Measurements from ENCODE around the gene RHOA. TPM values are rescaled to one million over a fixed set of nuclear protein-coding genes. Genes with fewer than 3 reads are reported as not detected.
"Not testable (repeated sequence)": the region's sequence is repeated elsewhere in the genome, so short reads cannot be mapped to it uniquely, and the experiment has no call there.

The RHOA gene
- total and polyA plus RNA-seq, 4 donors: 144 to 169 (median 160) TPM

DNA sequence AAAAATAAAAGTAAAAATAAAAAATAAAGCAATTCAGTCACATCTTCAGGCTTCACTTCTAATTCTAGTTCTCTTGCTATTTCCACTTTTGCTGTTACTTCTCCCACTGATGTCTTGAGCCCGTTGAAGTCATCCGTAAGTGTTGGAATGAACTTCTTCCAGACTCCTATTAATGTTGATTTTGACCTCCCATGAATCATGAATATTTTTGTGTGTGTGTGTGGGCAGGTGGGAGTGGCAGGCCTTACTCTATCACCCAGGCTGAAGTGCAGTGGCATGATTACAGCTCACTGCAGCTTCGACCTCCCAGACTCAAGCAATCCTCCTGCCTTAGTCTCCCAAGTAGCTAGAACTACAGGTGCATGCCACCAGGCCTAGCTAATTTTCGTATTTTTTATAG, 82.6 kb downstream of the RHOA start:
- no peak overlapping the region for H3K27ac ChIP-seq (ENCODE audit: low read depth in 1 of 2, low read length in 2 of 2)
- WGBS: 90% methylated on average over 4 of the region's 4 CpGs
- no peaks in the 10 kb centered on the region for H3K9me3 ChIP-seq (ENCODE audit: control insufficient read depth in 4 of 4, low read length in 3 of 4)
- TF ChIP-seq FOXA1 (IDR thresholded peaks at IDR 0.05): no peak
- H3K4me3 ChIP-seq (ENCODE audit: low read depth in 1 of 3, low read length in 3 of 3): no peak overlapping the region
- H3K9ac ChIP-seq (ENCODE audit: low read depth in 1 of 2, low read length in 2 of 2): no peak overlapping the region
- DNase-seq (ENCODE audit: low spot score): no peak
- H3K4me1 ChIP-seq (ENCODE audit: control insufficient read depth in 4 of 4, insufficient read depth in 4 of 4, low read length in 3 of 4): no peaks in the 10 kb centered on the region
- no peaks in the 10 kb centered on the region for H3K27me3 ChIP-seq (ENCODE audit: control insufficient read depth in 4 of 4, insufficient read depth in 4 of 4, low read length in 3 of 4)
- peaks cover 25 to 55% (median 43%) of the 10 kb centered on the region in 4 donors for H3K36me3 ChIP-seq (ENCODE audit: control insufficient read depth in 4 of 4, insufficient read depth in 3 of 4, low read depth in 1 of 4, low read length in 3 of 4)

GRCh38 chr3:49328350-49328749, 83.4 kb downstream of the RHOA start:
- peaks cover 22 to 57% (median 46%) of the 10 kb centered on the region in 4 donors for H3K36me3 ChIP-seq (ENCODE audit: control insufficient read depth in 4 of 4, insufficient read depth in 3 of 4, low read depth in 1 of 4, low read length in 3 of 4)
- H3K4me3 ChIP-seq (ENCODE audit: low read depth in 1 of 3, low read length in 3 of 3); H3K27me3 ChIP-seq (ENCODE audit: control insufficient read depth in 4 of 4, insufficient read depth in 4 of 4, low read length in 3 of 4); H3K9ac ChIP-seq (ENCODE audit: low read depth in 1 of 2, low read length in 2 of 2); DNase-seq (ENCODE audit: low spot score); H3K4me1 ChIP-seq (ENCODE audit: control insufficient read depth in 4 of 4, insufficient read depth in 4 of 4, low read length in 3 of 4); H3K27ac ChIP-seq (ENCODE audit: low read depth in 1 of 2, low read length in 2 of 2); H3K9me3 ChIP-seq (ENCODE audit: control insufficient read depth in 4 of 4, low read length in 3 of 4): not testable (repeated sequence)
- 94% methylated on average over 2 of the region's 2 CpGs for WGBS

DNA sequence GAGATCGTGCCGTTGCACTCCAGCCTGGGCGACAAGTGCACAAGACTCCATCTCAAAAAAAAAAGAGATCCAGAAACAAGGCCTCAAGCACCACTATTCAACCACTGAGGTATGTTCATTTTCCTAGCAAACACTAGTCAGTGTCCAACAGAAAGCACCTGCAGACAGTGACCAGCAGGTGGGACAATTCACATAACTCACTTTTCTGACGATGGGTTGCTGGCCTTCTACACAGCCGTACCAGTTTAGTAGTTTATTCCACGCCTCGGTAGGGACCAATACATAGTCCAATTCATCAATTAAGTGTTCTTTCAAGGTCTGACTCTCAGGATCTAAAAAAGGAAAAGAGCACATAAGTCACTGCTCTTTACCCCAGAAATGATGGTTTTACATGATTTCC, 84.3 kb downstream of the RHOA start:
- Histone ChIP-seq H3K27me3 (ENCODE audit: control insufficient read depth in 4 of 4, insufficient read depth in 4 of 4, low read length in 3 of 4) (no peaks in the 10 kb centered on the region), H3K27ac (ENCODE audit: low read depth in 1 of 2, low read length in 2 of 2) (no peak overlapping the region), H3K9ac (ENCODE audit: low read depth in 1 of 2, low read length in 2 of 2) (no peak overlapping the region), H3K9me3 (ENCODE audit: control insufficient read depth in 4 of 4, low read length in 3 of 4) (no peaks in the 10 kb centered on the region), H3K4me1 (ENCODE audit: control insufficient read depth in 4 of 4, insufficient read depth in 4 of 4, low read length in 3 of 4) (no peaks in the 10 kb centered on the region), H3K36me3 (ENCODE audit: control insufficient read depth in 4 of 4, insufficient read depth in 3 of 4, low read depth in 1 of 4, low read length in 3 of 4) (peaks cover 23 to 52% (median 42%) of the 10 kb centered on the region in 4 donors), H3K4me3 (ENCODE audit: low read depth in 1 of 3, low read length in 3 of 3) (no peak overlapping the region)
- TF ChIP-seq RAD21 (IDR thresholded peaks at IDR 0.05) (peak; percentile 54 to 81), SP1 (IDR thresholded peaks at IDR 0.05) (no peak), CTCF (IDR thresholded peaks at IDR 0.05; ENCODE audit: low read depth, low read length, missing input control) (peak; percentile 50), NR2F2 (IDR thresholded peaks at IDR 0.05) (no peak), GABPA (IDR thresholded peaks at IDR 0.05 in 1 of 2, conservative IDR thresholded peaks at IDR 0.05 in 1 of 2) (no peak), ZBTB33 (IDR thresholded peaks at IDR 0.05) (no peak), FOXA2 (IDR thresholded peaks at IDR 0.05) (no peak), HNF4A (conservative IDR thresholded peaks at IDR 0.05) (no peak), YY1 (IDR thresholded peaks at IDR 0.05) (no peak), TAF1 (conservative IDR thresholded peaks at IDR 0.05) (no peak), FOXA1 (IDR thresholded peaks at IDR 0.05) (no peak), HNF4G (IDR thresholded peaks at IDR 0.05) (no peak), RXRA (IDR thresholded peaks at IDR 0.05) (no peak), JUND (IDR thresholded peaks at IDR 0.05) (no peak)
- TF ChIP-seq, protein P1, sequence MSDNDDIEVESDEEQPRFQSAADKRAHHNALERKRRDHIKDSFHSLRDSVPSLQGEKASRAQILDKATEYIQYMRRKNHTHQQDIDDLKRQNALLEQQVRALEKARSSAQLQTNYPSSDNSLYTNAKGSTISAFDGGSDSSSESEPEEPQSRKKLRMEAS (IDR thresholded peaks at IDR 0.05): no peak
- TF ChIP-seq, protein P2, sequence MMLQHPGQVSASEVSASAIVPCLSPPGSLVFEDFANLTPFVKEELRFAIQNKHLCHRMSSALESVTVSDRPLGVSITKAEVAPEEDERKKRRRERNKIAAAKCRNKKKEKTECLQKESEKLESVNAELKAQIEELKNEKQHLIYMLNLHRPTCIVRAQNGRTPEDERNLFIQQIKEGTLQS (IDR thresholded peaks at IDR 0.05): no peak
- WGBS: 72% methylated on average over 7 of the region's 7 CpGs
- no peak for DNase-seq (ENCODE audit: low spot score)
